K562 (cell line): ENCODE measurements around the gene ACTRT2. TPM values are rescaled to one million over a fixed set of nuclear protein-coding genes. Genes with fewer than 3 reads are reported as not detected.

Source experiments
- ATAC-seq: fragments of 200-7000 bp; cut with Tn5 transposase; 3 replicates; pipeline ENCODE4 v1.9.1; 2020; ENCODE audit warnings: moderate library complexity
- BruUV-seq: library from RNA; stranded (reverse); fragments of 400-500 nt; replicated peaks from 2 replicates; lab custom pipeline; 2021; lab: Mats Ljungman, UMichigan
- CTCF ChIA-PET: fragments of 300-600 bp; formaldehyde crosslinking; extraction: SDS; loops from one replicate; lab custom pipeline; 2021; ENCODE audit warnings: low intra/inter-chr PET ratio; lab: Yijun Ruan, JAX
- POLR2A ChIA-PET: fragments of 300-600, 350-650 bp; sonication (Branson Sonifier 250); formaldehyde crosslinking; extraction: SDS; loops from one replicate; lab custom pipeline; 2021; ENCODE audit warnings: antibody characterized with exemption, inconsistent platforms; lab: Yijun Ruan, JAX
- DNase-seq, 4 experiments: peaks; one replicate each; pipeline versions ENCODE4 v3.0.0 to v3.0.0-alpha.2; 2011 to 2018; ENCODE audit warnings: low spot score in 3 of 4, mixed read lengths in 3 of 4; ENCODE audit errors: extremely low read depth in 1 of 4
- FAIRE-seq: peaks from 2 replicates; lab custom pipeline; 2011; peaks lifted over from hg19 to GRCh38; lab: Jason Lieb, UNC
- H2AFZ ChIP-seq: 2 replicates; pipeline ENCODE4 v1.6.0; 2011; ENCODE audit warnings: low read depth, low read length, control low read depth, inconsistent platforms
- H3K27ac ChIP-seq: fragments of 200-600 bp; 3 replicates; pipeline ENCODE4 v1.8.0; 2011; ENCODE audit warnings: low read depth, mild to moderate bottlenecking, control low read depth, inconsistent platforms, low read length, moderate library complexity, mixed read lengths; ENCODE audit errors: extremely low read depth
- H3K27me3 ChIP-seq, 2 experiments: fragments of 300-600 bp in 1 of 2; 2 replicates in 1 of 2; 3 replicates in 1 of 2; pipeline versions ENCODE4 v1.6.0 to v1.8.0; 2011; ENCODE audit warnings: inconsistent platforms in 2 of 2, low read length in 2 of 2, mild to moderate bottlenecking in 1 of 2, mixed read lengths in 1 of 2, moderate library complexity in 1 of 2; ENCODE audit not compliant: control insufficient read depth in 2 of 2, insufficient read depth in 2 of 2
- H3K36me3 ChIP-seq: fragments of 300-600 bp; 3 replicates; pipeline ENCODE4 v1.8.0; 2011; ENCODE audit warnings: mild to moderate bottlenecking, low read length, inconsistent platforms; ENCODE audit not compliant: control insufficient read depth, insufficient read depth
- H3K4me1 ChIP-seq, 2 experiments: fragments of 200-600 bp in 1 of 2; replicated peaks in 1 of 2; 2 replicates in 1 of 2; 3 replicates in 1 of 2; pipeline versions ENCODE4 v1.5.1 to v1.8.0; 2011; ENCODE audit warnings: inconsistent platforms in 2 of 2, low read length in 2 of 2, mild to moderate bottlenecking in 1 of 2, mixed read lengths in 1 of 2, moderate library complexity in 1 of 2; ENCODE audit not compliant: control insufficient read depth in 2 of 2, insufficient read depth in 2 of 2
- H3K4me2 ChIP-seq: 2 replicates; pipeline ENCODE4 v1.6.1; 2011; ENCODE audit warnings: low read length, control low read depth, inconsistent platforms, mixed read lengths; ENCODE audit not compliant: insufficient read depth
- H3K4me3 ChIP-seq: fragments of 200-600 bp; sonication (generic), shearing (Covaris generic); 2 replicates; pipeline ENCODE4 v1.5.1; 2016; ENCODE audit warnings: control low read depth, inconsistent platforms
- H3K79me2 ChIP-seq: fragments of 200-600 bp; 3 replicates; pipeline ENCODE4 v1.8.0; 2011; ENCODE audit warnings: low read length, inconsistent platforms; ENCODE audit not compliant: control insufficient read depth, insufficient read depth
- H3K9ac ChIP-seq, 2 experiments: 2 replicates each; pipeline versions ENCODE4 v1.6.0 to v1.6.1; 2011; ENCODE audit warnings: low read depth in 2 of 2, low read length in 2 of 2, control low read depth in 1 of 2, inconsistent platforms in 1 of 2, mild to moderate bottlenecking in 1 of 2, mixed read lengths in 1 of 2; ENCODE audit not compliant: insufficient read depth in 1 of 2
- H3K9me1 ChIP-seq: one replicate; pipeline ENCODE4 v1.6.0; 2011; ENCODE audit warnings: inconsistent platforms, mild to moderate bottlenecking, low read length, moderate library complexity; ENCODE audit not compliant: control insufficient read depth, insufficient read depth
- H3K9me3 ChIP-seq: replicated peaks from 2 replicates; pipeline ENCODE4 v1.5.1; 2011; ENCODE audit warnings: low read depth, low read length, inconsistent platforms; ENCODE audit not compliant: control insufficient read depth, insufficient read depth
- H4K20me1 ChIP-seq: replicated peaks from 2 replicates; pipeline ENCODE4 v1.6.1; 2011; ENCODE audit warnings: low read length, inconsistent platforms, mixed read lengths; ENCODE audit not compliant: control insufficient read depth, insufficient read depth
- RHOXF2B ChIP-seq: fragments of 250-450 bp; sonication (Bioruptor Pico); conservative IDR thresholded peaks from 2 replicates; pipeline ENCODE4 v1.5.1; 2021
- TSC22D4 ChIP-seq: fragments of 450-650 bp; IDR thresholded peaks from 2 replicates; pipeline ENCODE4 v1.6.1; 2016; ENCODE audit warnings: missing genetic modification characterization, missing biosample characterization, control low read depth
- ZNF644 ChIP-seq: fragments of 200-800 bp; sonication (Bioruptor generic); IDR thresholded peaks from 2 replicates; pipeline ENCODE4 v1.6.1; 2016; ENCODE audit warnings: low read depth, missing genetic modification characterization, missing compliant biosample characterization
- WGBS: fragments of 100-300 bp; shearing (Covaris generic); methylation state at CpG from one replicate; pipeline ENCODE4 v1.1.6; 2016; ENCODE audit warnings: low coverage, mixed read lengths; ENCODE audit not compliant: insufficient coverage; ENCODE audit errors: missing lambda C conversion rate; 5-methylcytosine and 5-hydroxymethylcytosine counted together
- in situ Hi-C: fragments of 300-500 bp; cut with MboI; formaldehyde crosslinking; loops from 4 replicates; pipeline ENCODE4 v1.15.0; 2018; ENCODE audit warnings: inconsistent platforms, mixed read lengths
- intact Hi-C: fragments of 100-400 bp; cut with micrococcal nuclease; formaldehyde crosslinking; loops from 2 replicates; pipeline ENCODE4 v1.14.2; 2022
- polyA plus RNA-seq, 8 experiments: library from polyadenylated mRNA; depleted of rRNA in 4 of 8; stranded (reverse) in 5 of 8; unstranded in 3 of 8; fragments of >200 nt; fragmentation: Nextera tagmentation in 2 of 8; fragmentation: Illumina TruSeq in 1 of 8; extraction: Ambion mirVana in 2 of 8; extraction: Trizol in 1 of 8; gene quantifications; 2 replicates each; pipeline versions ENCODE4 v1.2.1 to v1.2.3, GENCODE V29; 2011 to 2014; ENCODE audit warnings: inconsistent platforms in 1 of 8, missing spikeins in 1 of 8
- total RNA-seq, 7 experiments: library from RNA; depleted of rRNA in 6 of 7; stranded (reverse); fragments of >200 nt in 6 of 7; fragmentation: Illumina TruSeq in 2 of 7; extraction: Trizol in 2 of 7; gene quantifications; 2 replicates each; pipeline versions ENCODE4 v1.2.1 to v1.2.3, GENCODE V29; 2011 to 2021; ENCODE audit warnings: low replicate concordance in 1 of 7
- TF ChIP-seq, protein P1 (sequence below): sonication (generic); formaldehyde crosslinking; IDR thresholded peaks from 2 replicates; pipeline ENCODE4 v1.8.1; 2023; ENCODE audit warnings: mild to moderate bottlenecking, missing genetic modification reagents
- TF ChIP-seq, protein P2 (sequence below): IDR thresholded peaks from 2 replicates; pipeline ENCODE4 v1.6.1; 2014; ENCODE audit warnings: antibody characterized with exemption
- TF ChIP-seq, protein P3 (sequence below): sonication (generic); formaldehyde crosslinking; IDR thresholded peaks from 2 replicates; pipeline ENCODE4 v1.5.0; 2020; ENCODE audit warnings: missing genetic modification reagents

ACTRT2 gene
- total and polyA plus RNA-seq, 9 of the 15 experiments (the other 6 are each of a cell fraction or from before 2014, with no cell fraction given), result not detected

DNA sequence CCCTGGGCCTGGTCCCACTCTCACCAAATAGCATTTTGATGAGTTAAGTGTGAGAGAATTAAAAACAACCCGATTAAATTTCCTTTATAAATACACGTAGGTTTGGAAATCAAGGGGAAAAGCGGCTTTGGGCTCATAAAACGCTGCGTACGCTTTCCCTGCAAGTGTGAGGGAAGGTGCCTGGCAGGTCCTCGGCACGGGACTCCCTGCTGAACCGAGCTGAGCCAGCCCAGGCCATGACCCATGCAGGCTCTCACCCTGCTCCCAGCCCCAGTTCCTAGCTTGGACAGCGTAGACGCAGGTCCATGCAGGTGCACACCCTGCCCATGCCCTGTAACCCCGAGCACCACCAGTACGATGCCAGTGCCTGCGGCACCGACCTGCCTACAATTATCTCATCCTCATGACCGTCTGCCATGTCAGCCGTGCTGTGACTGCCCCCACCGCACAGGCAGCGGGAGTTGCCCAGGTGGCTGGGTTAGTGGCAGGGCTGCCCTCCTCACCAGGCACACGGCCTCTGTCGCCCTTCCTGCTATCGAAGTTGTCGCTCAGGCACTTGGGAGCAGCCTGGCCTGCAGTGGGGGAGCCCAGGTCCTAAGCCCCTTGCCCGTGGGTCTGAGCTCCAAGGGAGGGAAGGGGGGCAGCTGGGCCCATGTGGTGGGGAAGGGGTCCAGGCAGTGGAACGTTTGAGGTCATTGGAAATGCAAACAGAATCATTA lies 41.0 kb upstream of the ACTRT2 start (continued):
- TF ChIP-seq, protein P1, sequence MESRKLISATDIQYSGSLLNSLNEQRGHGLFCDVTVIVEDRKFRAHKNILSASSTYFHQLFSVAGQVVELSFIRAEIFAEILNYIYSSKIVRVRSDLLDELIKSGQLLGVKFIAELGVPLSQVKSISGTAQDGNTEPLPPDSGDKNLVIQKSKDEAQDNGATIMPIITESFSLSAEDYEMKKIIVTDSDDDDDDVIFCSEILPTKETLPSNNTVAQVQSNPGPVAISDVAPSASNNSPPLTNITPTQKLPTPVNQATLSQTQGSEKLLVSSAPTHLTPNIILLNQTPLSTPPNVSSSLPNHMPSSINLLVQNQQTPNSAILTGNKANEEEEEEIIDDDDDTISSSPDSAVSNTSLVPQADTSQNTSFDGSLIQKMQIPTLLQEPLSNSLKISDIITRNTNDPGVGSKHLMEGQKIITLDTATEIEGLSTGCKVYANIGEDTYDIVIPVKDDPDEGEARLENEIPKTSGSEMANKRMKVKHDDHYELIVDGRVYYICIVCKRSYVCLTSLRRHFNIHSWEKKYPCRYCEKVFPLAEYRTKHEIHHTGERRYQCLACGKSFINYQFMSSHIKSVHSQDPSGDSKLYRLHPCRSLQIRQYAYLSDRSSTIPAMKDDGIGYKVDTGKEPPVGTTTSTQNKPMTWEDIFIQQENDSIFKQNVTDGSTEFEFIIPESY (CRISPR knock-in tag), result no peak
- no peak for TF ChIP-seq TSC22D4 (tag)
- TF ChIP-seq, protein P2, sequence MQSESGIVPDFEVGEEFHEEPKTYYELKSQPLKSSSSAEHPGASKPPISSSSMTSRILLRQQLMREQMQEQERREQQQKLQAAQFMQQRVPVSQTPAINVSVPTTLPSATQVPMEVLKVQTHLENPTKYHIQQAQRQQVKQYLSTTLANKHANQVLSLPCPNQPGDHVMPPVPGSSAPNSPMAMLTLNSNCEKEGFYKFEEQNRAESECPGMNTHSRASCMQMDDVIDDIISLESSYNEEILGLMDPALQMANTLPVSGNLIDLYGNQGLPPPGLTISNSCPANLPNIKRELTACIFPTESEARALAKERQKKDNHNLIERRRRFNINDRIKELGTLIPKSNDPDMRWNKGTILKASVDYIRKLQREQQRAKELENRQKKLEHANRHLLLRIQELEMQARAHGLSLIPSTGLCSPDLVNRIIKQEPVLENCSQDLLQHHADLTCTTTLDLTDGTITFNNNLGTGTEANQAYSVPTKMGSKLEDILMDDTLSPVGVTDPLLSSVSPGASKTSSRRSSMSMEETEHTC, result no peak

DNA sequence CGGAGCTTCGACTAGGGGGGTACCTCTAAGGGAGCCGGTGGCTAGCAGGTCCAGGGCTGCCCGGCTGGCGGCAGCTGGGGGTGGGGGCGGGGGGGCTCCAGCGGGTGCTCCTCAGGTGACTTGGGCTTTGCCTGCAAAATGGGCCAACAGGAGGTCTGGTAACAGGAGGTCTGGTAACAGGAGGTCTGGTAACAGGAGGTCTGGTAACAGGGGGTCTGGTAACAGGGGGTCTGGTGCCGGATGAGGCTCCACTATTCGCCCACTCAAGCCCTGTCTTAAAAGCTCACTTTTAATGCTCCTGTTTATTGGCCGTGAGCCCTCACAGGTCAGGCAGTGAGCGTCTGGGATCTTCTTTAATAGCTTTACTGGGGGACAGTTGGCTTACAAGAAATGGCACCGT lies 40.4 kb upstream of the ACTRT2 start:
- POLR2A ChIA-PET, result interaction anchor here (0.6 to 1.1 kb wide), 2 partner anchors 8 to 323 kb away, joined by 3 read pairs; no protein-coding TSS in a partner anchor
- TF ChIP-seq, protein P3, sequence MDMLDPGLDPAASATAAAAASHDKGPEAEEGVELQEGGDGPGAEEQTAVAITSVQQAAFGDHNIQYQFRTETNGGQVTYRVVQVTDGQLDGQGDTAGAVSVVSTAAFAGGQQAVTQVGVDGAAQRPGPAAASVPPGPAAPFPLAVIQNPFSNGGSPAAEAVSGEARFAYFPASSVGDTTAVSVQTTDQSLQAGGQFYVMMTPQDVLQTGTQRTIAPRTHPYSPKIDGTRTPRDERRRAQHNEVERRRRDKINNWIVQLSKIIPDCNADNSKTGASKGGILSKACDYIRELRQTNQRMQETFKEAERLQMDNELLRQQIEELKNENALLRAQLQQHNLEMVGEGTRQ (CRISPR knock-in tag), result no peak
- no peak for TF ChIP-seq ZNF644
- no peak for TF ChIP-seq RHOXF2B (CRISPR knock-in tag)
- 2% methylated on average over 10 of the region's 12 CpGs for WGBS
- H2AFZ ChIP-seq, result no peak overlapping the region
- in situ Hi-C loops, result no loop called here
- H3K4me2 ChIP-seq, result no peak overlapping the region
- H3K4me3 ChIP-seq, result no peak overlapping the region
- H3K27me3 ChIP-seq, result peaks cover 13 to 40% of the 10 kb centered on the region in 2 experiments; a peak in 4 of 5 replicates
- no peak overlapping the region for H3K27ac ChIP-seq
- CTCF ChIA-PET, result no interaction called here
- H4K20me1 ChIP-seq, result no peaks in the 10 kb centered on the region; the same call in 1 of the 2 replicates
- H3K36me3 ChIP-seq, result no peaks in the 10 kb centered on the region
- H3K9me1 ChIP-seq, result no peaks in the 10 kb centered on the region
- no peak for ATAC-seq
- H3K4me1 ChIP-seq, result no peaks in the 10 kb centered on the region; a peak in 1 of 5 replicates
- H3K9me3 ChIP-seq, result no peaks in the 10 kb centered on the region
- intact Hi-C loops, result no loop called here
- H3K9ac ChIP-seq, result no peak overlapping the region
- DNase-seq, result no peak
- BruUV-seq, result no TSS peak
- FAIRE-seq, result no peak
- H3K79me2 ChIP-seq, result no peaks in the 10 kb centered on the region
